Cortex of kidney (tissue), 1 donor: ENCODE results near the gene SIVA1.

ENCODE experiments used
- DNase-seq: peaks from one replicate; lab custom pipeline; 2025; lab: John Stamatoyannopoulos, UW

Gene SIVA1

GRCh38 chr14:104751539-104752422 lies 1.2 kb upstream of the SIVA1 start:
- DNase-seq: no peak

GRCh38 chr14:104752423-104752734 lies 568 bp upstream of the SIVA1 start:
- no peak for DNase-seq

GRCh38 chr14:104753528-104754212 lies 723 bp downstream of the SIVA1 start:
- DNase-seq: no peak

- DNase-seq: no peak
Measured at GRCh38 chr14:104754213-104754851, 1.4 kb downstream of the SIVA1 start.

GRCh38 chr14:104755621-104756020 lies 2.7 kb downstream of the SIVA1 start:
- DNase-seq: no peak

GRCh38 chr14:104756477-104757237 lies 3.7 kb downstream of the SIVA1 start:
- DNase-seq: no peak

- no peak for DNase-seq
Measured at GRCh38 chr14:104757238-104757585, 4.3 kb downstream of the SIVA1 start.

- DNase-seq: no peak
Measured at GRCh38 chr14:104757681-104758392, 4.9 kb downstream of the SIVA1 start.

GRCh38 chr14:104758981-104759969 lies 6.3 kb downstream of the SIVA1 start:
- no peak for DNase-seq

- DNase-seq: no peak
Measured at GRCh38 chr14:104765517-104765916, 12.6 kb downstream of the SIVA1 start.

GRCh38 chr14:104766256-104766862 lies 13.4 kb downstream of the SIVA1 start:
- no peak for DNase-seq

GRCh38 chr14:104766863-104767633 lies 14.1 kb downstream of the SIVA1 start:
- DNase-seq: no peak

GRCh38 chr14:104767634-104767918 lies 14.6 kb downstream of the SIVA1 start:
- DNase-seq: no peak

GRCh38 chr14:104768437-104769323 lies 15.7 kb downstream of the SIVA1 start:
- DNase-seq: no peak

GRCh38 chr14:104769324-104770071 lies 16.6 kb downstream of the SIVA1 start:
- no peak for DNase-seq

- no peak for DNase-seq
Measured at GRCh38 chr14:104770072-104770579, 17.2 kb downstream of the SIVA1 start.

- DNase-seq: no peak
Measured at GRCh38 chr14:104770851-104771272, 17.9 kb downstream of the SIVA1 start.
